Right cardiac atrium (tissue), 5 donors: ENCODE measurements around the gene BLOC1S4. TPM values are rescaled to one million over a fixed set of nuclear protein-coding genes. Genes with fewer than 3 reads are reported as not detected.

ENCODE experiments used
- ATAC-seq, 2 donors: fragments of 200-7000 bp; cut with Tn5 transposase; one replicate each; pipeline versions ENCODE4 v1.8.0 to v1.9.1; 2020; ENCODE audit warnings: moderate library complexity in 2 of 2, mild to moderate bottlenecking in 1 of 2
- DNase-seq, 3 donors: peaks; one replicate each; pipeline ENCODE4 v3.0.0-alpha.2; 2020
- H3K27ac ChIP-seq: one replicate; pipeline ENCODE4 v1.5.1; 2013; ENCODE audit warnings: mild to moderate bottlenecking, low read length, control low read depth, moderate library complexity
- H3K27me3 ChIP-seq: one replicate; pipeline ENCODE4 v1.6.1; 2013; ENCODE audit not compliant: control insufficient read depth, insufficient read depth
- H3K4me1 ChIP-seq: one replicate; pipeline ENCODE4 v1.6.1; 2013; ENCODE audit warnings: low read length; ENCODE audit not compliant: control insufficient read depth, insufficient read depth
- H3K4me3 ChIP-seq: one replicate; pipeline ENCODE4 v1.5.1; 2013; ENCODE audit warnings: low read length, control low read depth
- H3K9me3 ChIP-seq: one replicate; pipeline ENCODE4 v1.6.1; 2013; ENCODE audit warnings: low read length; ENCODE audit not compliant: control insufficient read depth
- WGBS: extraction: QIAGEN DNeasy Blood & Tissue Kit; methylation state at CpG from one replicate; pipeline ENCODE4 v1.1.7; 2013; 5-methylcytosine and 5-hydroxymethylcytosine counted together
- intact Hi-C, 4 donors: fragments of 100-400 bp; cut with DNase I; formaldehyde crosslinking; loops; one replicate each; pipeline versions ENCODE4 v1.11.0 to v1.14.0; 2022 to 2023
- polyA plus RNA-seq: library from polyadenylated mRNA; stranded (reverse); fragments of 200-250 nt; gene quantifications from one replicate; pipeline ENCODE4 v1.2.3, GENCODE V29; 2013
- total RNA-seq, 4 donors: library from RNA; stranded (reverse); fragmentation: NEBNext Ultra II Directional; extraction: Animal tissue kit (Norgen Biotek cat#: 25700); gene quantifications; one replicate each; pipeline ENCODE4 v1.2.1, GENCODE V29; 2021
- donor health status: healthy with polysubstance abuse.
- donor health status: DM: no; HTN: yes; CAD: no.
- donor health status: DM: no; HTN: no; CAD: no.
- donor health status: DM: no; HTN: yes; CAD: no; lungs with severe emphysema.
- donor health status: DM: yes; HTN: yes; CAD: no.

BLOC1S4 gene
- total and polyA plus RNA-seq, 5 donors: 7.0 to 9.1 (median 7.8) TPM

- ATAC-seq (no peak), DNase-seq (peak in 2 of 3 donors; percentile 62 to 80)
- no peak overlapping the region for H3K4me3 ChIP-seq
- H3K27me3 ChIP-seq: no peaks in the 10 kb centered on the region
- H3K4me1 ChIP-seq: no peaks in the 10 kb centered on the region
- H3K9me3 ChIP-seq: no peaks in the 10 kb centered on the region
- intact Hi-C loops: no loop called here
- 54% methylated on average over 20 of the region's 20 CpGs for WGBS
- peak overlapping the region; percentile 32 for H3K27ac ChIP-seq
Observed at GRCh38 chr4:6730603-6731317, 14.8 kb downstream of the BLOC1S4 start.

DNA sequence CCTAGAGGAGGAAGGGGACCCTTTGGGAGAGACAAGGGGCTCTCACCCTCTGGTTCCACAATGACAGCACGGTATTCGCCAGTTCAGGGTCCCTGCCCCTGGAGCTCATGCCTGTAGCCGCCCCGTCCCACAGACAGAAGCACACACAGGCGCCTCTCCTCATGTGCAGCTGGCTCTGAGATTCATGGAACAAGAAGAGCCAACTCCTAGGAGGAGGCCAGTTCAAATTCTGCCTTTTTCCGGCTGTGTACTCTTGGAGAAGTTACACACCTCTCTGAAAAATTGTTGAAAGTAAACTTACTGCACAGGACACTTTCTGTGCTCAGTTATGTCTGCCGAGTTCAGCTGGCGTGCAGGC lies 15.3 kb downstream of the BLOC1S4 start:
- no peak for ATAC-seq
- 91% methylated on average over 8 of the region's 8 CpGs for WGBS

GRCh38 chr4:6731780-6732179 lies 15.8 kb downstream of the BLOC1S4 start:
- intact Hi-C loops: no loop called here
- H3K27ac ChIP-seq: no peak overlapping the region
- 96% methylated on average over 6 of the region's 6 CpGs for WGBS

More for the DNA sequence above, 15.3 kb downstream of the BLOC1S4 start:
- no peaks in the 10 kb centered on the region for H3K27me3 ChIP-seq
- no peak overlapping the region for H3K4me3 ChIP-seq
- no peak overlapping the region for H3K27ac ChIP-seq
- peak in 1 of 3 donors; percentile 44 for DNase-seq
- no peaks in the 10 kb centered on the region for H3K4me1 ChIP-seq
- no peaks in the 10 kb centered on the region for H3K9me3 ChIP-seq
- intact Hi-C loops: no loop called here

DNA sequence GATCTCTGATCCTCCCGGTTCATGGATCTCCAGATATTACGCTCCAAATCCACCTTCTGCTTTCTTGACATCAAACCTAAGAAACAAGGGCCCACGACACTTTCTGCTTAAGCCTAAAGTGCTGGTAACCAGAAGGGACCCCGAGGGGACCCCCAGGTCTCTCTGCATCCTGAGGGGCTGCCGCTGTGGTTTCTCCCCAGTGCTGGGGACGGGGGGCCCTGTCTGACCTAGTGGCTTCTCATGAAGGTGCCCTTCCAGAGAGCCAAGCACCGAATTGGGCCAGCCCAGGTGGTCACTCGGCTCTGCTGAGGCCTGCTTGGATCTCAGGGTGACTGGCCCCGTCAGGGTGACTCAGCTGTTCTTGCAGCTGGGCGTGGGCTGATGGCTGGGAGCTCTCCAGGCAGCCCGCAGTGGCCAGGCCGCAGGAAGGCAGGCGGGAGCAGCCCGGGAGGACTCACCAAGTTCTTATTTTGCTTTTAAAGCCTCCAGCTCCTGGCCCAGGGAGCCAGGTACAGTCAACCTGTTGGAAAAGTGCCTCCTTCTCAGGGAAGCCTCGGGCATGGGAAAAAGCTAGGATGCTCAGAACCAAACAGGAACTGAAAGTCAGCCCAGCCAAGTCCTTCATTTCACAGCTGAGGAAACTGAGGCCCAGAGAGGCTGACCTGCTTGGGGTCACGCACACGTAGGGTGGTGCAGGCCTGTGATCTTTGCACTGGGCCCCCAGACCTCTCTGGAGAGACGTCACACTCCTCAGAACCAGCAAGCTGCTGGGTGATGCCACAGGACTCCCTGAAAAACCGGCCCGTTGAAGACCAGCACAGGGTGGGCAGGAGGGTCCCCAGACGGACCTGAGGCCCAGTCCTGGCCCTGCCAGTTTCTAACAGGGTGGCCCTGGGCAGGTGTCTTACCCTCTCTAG lies 16.7 kb downstream of the BLOC1S4 start:
- no peak overlapping the region for H3K4me3 ChIP-seq
- intact Hi-C loops: no loop called here
- H3K27me3 ChIP-seq: no peaks in the 10 kb centered on the region
- H3K9me3 ChIP-seq: no peaks in the 10 kb centered on the region
- H3K4me1 ChIP-seq: no peaks in the 10 kb centered on the region
- DNase-seq (peak; percentile 85 to 93 (median 91)), ATAC-seq (peak; percentile 93 to 95)
- 68% methylated on average over 21 of the region's 21 CpGs for WGBS
- H3K27ac ChIP-seq: peak overlapping the region; percentile 18

More at GRCh38 chr4:6731780-6732179, 15.8 kb downstream of the BLOC1S4 start:
- Histone ChIP-seq H3K4me3 (no peak overlapping the region), H3K4me1 (no peaks in the 10 kb centered on the region), H3K27me3 (no peaks in the 10 kb centered on the region), H3K9me3 (no peaks in the 10 kb centered on the region)
- DNase-seq: no peak
- ATAC-seq: no peak

DNA sequence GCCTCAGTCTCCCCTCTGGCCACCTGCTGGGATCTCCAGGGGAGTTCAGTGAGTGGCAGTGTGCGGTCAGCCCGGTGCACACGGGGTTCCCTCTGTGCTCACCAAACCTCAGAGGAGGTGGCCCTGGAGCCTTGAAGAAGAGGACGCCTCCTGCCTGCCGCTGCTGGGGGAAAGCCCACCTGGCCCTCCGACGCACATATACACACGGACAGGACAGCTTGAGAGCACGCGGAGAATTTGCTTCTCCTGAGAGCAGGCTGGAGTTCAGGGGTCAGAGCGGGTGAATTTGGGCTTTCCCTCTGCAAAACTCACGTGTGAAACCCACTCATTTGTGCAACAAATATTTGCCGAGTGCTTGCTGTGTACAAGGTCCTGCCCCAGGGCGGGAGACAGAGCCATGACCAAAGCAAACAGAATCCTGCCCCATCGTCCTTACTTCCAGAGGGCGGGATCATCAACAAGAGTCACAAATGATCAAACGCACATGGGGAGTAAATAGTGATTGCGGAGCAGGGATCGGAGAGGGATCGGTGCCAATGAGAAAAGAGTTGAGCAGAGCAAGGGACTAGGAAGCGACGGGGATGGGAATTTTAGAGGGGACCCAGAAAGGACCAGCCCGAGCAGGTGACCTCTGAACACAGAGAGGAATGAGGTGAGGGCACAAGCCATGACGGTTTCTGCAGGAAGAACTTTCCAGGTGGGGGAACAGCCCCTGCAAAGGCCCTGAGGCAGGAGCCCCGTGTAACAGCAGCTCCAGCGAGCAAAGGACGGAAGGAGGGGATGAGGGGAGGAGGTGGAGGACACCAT lies 17.6 kb downstream of the BLOC1S4 start:
- intact Hi-C loops: no loop called here
- Histone ChIP-seq H3K4me3 (no peak overlapping the region), H3K27ac (no peak overlapping the region), H3K4me1 (no peaks in the 10 kb centered on the region), H3K27me3 (no peaks in the 10 kb centered on the region), H3K9me3 (no peaks in the 10 kb centered on the region)
- ATAC-seq (peak in 1 of 2 donors; percentile 27), DNase-seq (no peak)
- WGBS: 87% methylated on average over 27 of the region's 27 CpGs

- intact Hi-C loops: no loop called here
- DNase-seq (no peak), ATAC-seq (no peak)
- H3K27me3 ChIP-seq: no peaks in the 10 kb centered on the region
- H3K27ac ChIP-seq: no peak overlapping the region
- H3K4me3 ChIP-seq: no peak overlapping the region
- 80% methylated on average over 16 of the region's 16 CpGs for WGBS
- H3K9me3 ChIP-seq: no peaks in the 10 kb centered on the region
- no peaks in the 10 kb centered on the region for H3K4me1 ChIP-seq
Observed at GRCh38 chr4:6734165-6734786, 18.3 kb downstream of the BLOC1S4 start.

DNA sequence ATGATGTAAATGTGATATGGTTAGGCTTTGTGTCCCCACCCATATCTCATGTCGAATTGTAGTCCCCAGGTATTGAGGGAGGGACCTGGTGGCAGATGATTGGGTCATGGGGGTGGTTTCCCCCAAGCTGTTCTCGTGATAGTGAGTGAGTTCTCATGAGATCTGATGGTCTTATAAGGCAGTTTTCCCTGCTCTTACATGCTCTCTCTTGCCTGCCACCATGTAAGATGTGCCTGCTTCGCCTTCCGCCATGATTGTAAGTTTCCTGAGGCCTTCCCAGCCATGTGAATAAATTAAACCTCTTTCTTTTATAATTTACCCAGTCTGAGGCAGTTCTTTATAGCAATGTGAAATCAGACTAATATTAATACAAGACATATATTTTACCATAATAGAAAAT lies 23.9 kb downstream of the BLOC1S4 start:
- H3K27ac ChIP-seq: no peak overlapping the region
- 85% methylated on average over 4 of the region's 4 CpGs for WGBS
- ATAC-seq: no peak
- no peaks in the 10 kb centered on the region for H3K27me3 ChIP-seq
- H3K4me3 ChIP-seq: no peak overlapping the region
- no peaks in the 10 kb centered on the region for H3K4me1 ChIP-seq
- DNase-seq: no peak
- intact Hi-C loops: no loop called here
- no peaks in the 10 kb centered on the region for H3K9me3 ChIP-seq

DNA sequence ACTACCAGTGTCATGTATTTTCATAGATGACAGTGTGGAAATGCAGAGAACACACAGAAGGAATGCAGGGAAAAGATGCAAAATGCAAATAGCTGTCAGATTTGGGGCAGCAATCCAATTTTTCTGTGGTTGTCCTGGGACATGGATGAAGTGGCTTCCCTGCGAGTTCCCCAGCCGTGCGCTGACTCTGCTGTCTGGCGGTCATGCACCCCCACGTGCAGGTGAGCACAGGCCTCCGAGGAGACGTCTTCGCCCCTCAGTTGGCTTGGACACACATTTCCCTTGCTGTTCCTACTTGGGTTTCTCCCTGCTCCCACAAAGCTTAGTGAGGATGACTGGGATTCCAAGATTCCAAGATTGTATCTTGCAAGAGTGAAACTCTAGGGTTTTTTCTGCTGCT lies 24.4 kb downstream of the BLOC1S4 start:
- 85% methylated on average over 8 of the region's 8 CpGs for WGBS
- ATAC-seq: no peak
- no peak overlapping the region for H3K27ac ChIP-seq
- no peak overlapping the region for H3K4me3 ChIP-seq
- H3K9me3 ChIP-seq: no peaks in the 10 kb centered on the region
- H3K27me3 ChIP-seq: no peaks in the 10 kb centered on the region
- no peak for DNase-seq
- intact Hi-C loops: no loop called here
- no peaks in the 10 kb centered on the region for H3K4me1 ChIP-seq

DNA sequence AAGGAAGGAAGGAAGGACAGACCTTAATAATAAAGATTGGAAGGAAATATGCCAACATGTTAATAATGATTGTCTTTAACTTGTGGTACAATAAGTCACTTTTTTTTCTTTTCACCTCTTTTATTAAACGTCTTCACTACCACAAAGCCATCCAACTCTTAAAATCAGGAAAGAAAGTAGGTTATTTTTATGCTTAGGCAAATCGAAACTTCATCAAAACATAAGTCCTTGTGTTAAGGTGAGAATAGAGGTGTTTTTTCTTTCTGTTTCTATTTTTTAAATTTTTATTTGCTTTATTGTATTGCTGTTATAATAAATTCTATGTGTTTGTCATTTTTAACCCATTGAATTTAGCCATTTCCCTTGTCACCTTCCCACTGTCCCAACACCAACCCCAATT lies 26.5 kb downstream of the BLOC1S4 start:
- no peaks in the 10 kb centered on the region for H3K9me3 ChIP-seq
- intact Hi-C loops: no loop called here

GRCh38 chr4:6742989-6743388 lies 27.0 kb downstream of the BLOC1S4 start:
- Histone ChIP-seq H3K4me1 (peaks cover 9% of the 10 kb centered on the region), H3K27ac (no peak overlapping the region), H3K4me3 (no peak overlapping the region), H3K9me3 (no peaks in the 10 kb centered on the region), H3K27me3 (no peaks in the 10 kb centered on the region)
- intact Hi-C loops: no loop called here
- DNase-seq (no peak), ATAC-seq (no peak)
- WGBS: 77% methylated on average over 11 of the region's 11 CpGs

More for the DNA sequence above, 26.5 kb downstream of the BLOC1S4 start:
- DNase-seq (no peak), ATAC-seq (no peak)
- Histone ChIP-seq H3K27ac (no peak overlapping the region), H3K4me3 (no peak overlapping the region), H3K4me1 (peaks cover 6% of the 10 kb centered on the region), H3K27me3 (no peaks in the 10 kb centered on the region)
- WGBS: 69% methylated on average over 2 of the region's 2 CpGs
